SK-N-MC (cell line): ENCODE measurements around the gene CELF2.

ENCODE experiments used
- EZH2 ChIP-seq: fragments of 200-600 bp; sonication (generic); IDR thresholded peaks from one replicate; pipeline ENCODE4 v1.6.1; 2017; ENCODE audit warnings: antibody characterized with exemption
- FOXP2 ChIP-seq: optimal IDR thresholded peaks from 2 replicates; pipeline ENCODE3; 2011; ENCODE audit warnings: mild to moderate bottlenecking, moderate library complexity; ENCODE audit not compliant: insufficient read depth; ENCODE audit errors: extremely low read length, control extremely low read depth
- POLR2AphosphoS5 ChIP-seq: IDR thresholded peaks from 2 replicates; pipeline ENCODE4 v1.6.1; 2012; ENCODE audit warnings: mild to moderate bottlenecking, low read depth, low read length, borderline replicate concordance

DNA sequence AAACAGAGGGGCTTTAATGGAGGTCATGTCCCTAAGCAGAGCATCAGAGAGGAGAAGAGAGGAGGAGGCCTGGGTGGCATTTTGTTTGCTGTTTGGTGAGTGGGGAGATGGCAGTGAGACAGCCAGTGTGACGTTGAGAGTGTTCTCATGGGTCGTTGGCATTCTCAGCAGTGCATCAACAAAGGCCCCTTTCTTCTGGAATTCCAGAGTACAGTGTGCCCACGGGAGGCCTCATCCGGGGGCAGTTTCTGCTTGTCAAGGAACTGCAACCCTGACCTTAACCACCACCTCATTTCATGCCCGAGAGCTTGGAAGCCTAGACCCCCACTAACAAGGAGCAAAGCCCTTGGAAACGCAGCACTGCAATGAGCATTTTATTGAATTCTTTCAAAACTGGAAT, 92.9 kb downstream of the CELF2 start:
- no peak for TF ChIP-seq POLR2AphosphoS5
- no peak for TF ChIP-seq EZH2
- no peak for TF ChIP-seq FOXP2
